ENCODE data around the gene CCL28. TPM values are rescaled to one million over a fixed set of nuclear protein-coding genes. Genes with fewer than 3 reads are reported as not detected.

Gene CCL28
- total RNA-seq, 2 experiments from 2014 or later, result 17.1 to 18.0 TPM

- no peak overlapping the region for H3K27ac Mint-ChIP-seq
- POLR2A ChIA-PET, result no interaction called here
- no peak overlapping the region for H3K4me3 Mint-ChIP-seq
- DNase-seq (no peak), ATAC-seq (ENCODE audit: low read depth) (no peak)
- H3K4me1 Mint-ChIP-seq, result peaks cover 4% of the 10 kb centered on the region
- peaks cover 8% of the 10 kb centered on the region for H3K27me3 Mint-ChIP-seq
- H3K36me3 Mint-ChIP-seq, result no peaks in the 10 kb centered on the region
- peaks cover 27% of the 10 kb centered on the region for H3K9me3 Mint-ChIP-seq
These were observed 76.5 kb downstream of the CCL28 start for GRCh38 chr5:43335681-43336080.

GRCh38 chr5:43332401-43332800 lies 79.8 kb downstream of the CCL28 start:
- no peak for ATAC-seq (ENCODE audit: low read depth)
- H3K9me3 Mint-ChIP-seq, result peaks cover 23% of the 10 kb centered on the region
- H3K4me3 Mint-ChIP-seq, result no peak overlapping the region
- H3K4me1 Mint-ChIP-seq, result no peaks in the 10 kb centered on the region
- no peak overlapping the region for H3K27ac Mint-ChIP-seq
- H3K36me3 Mint-ChIP-seq, result no peaks in the 10 kb centered on the region
- H3K27me3 Mint-ChIP-seq, result peaks cover 7% of the 10 kb centered on the region
- no peak for DNase-seq
- POLR2A ChIA-PET, result no interaction called here

Other genes starting within 250 kb of the CCL28 start
- under 1 TPM; 0.43 to 0.75 TPM for gene NIM1K, start 220.2 kb downstream of the CCL28 start, total RNA-seq
- 10 to 100 TPM; 46.9 to 51.8 TPM for gene HMGCS1, start 99.0 kb downstream of the CCL28 start, total RNA-seq
- gene TMEM267, start 71.5 kb upstream of the CCL28 start, total RNA-seq, result 10 to 100 TPM; 13.6 to 19.8 TPM
- gene C5orf34, start 102.8 kb upstream of the CCL28 start, total RNA-seq, result 1 to 10 TPM; 9.3 to 9.8 TPM
- 10 to 100 TPM; 34.9 to 37.0 TPM for gene PAIP1, start 144.7 kb upstream of the CCL28 start, total RNA-seq
- 100 to 1,000 TPM in 1 of 2 experiments, 10 to 100 TPM in 1; 97.5 to 108 TPM for gene NNT, start 190.8 kb upstream of the CCL28 start, total RNA-seq

Data from activated naive CD8-positive, alpha-beta T cell treated with anti-CD3 and anti-CD28 coated beads, Interleukin-2, amount 10 ng/mL, durations not matched to agents 7 days and 5 days (primary cell).